ENCODE measurements around the gene SPINDOC. TPM values are rescaled to one million over a fixed set of nuclear protein-coding genes. Genes with fewer than 3 reads are reported as not detected.

The SPINDOC gene
- total RNA-seq, 1 donor from 2014 or later: 48.3 TPM

DNA sequence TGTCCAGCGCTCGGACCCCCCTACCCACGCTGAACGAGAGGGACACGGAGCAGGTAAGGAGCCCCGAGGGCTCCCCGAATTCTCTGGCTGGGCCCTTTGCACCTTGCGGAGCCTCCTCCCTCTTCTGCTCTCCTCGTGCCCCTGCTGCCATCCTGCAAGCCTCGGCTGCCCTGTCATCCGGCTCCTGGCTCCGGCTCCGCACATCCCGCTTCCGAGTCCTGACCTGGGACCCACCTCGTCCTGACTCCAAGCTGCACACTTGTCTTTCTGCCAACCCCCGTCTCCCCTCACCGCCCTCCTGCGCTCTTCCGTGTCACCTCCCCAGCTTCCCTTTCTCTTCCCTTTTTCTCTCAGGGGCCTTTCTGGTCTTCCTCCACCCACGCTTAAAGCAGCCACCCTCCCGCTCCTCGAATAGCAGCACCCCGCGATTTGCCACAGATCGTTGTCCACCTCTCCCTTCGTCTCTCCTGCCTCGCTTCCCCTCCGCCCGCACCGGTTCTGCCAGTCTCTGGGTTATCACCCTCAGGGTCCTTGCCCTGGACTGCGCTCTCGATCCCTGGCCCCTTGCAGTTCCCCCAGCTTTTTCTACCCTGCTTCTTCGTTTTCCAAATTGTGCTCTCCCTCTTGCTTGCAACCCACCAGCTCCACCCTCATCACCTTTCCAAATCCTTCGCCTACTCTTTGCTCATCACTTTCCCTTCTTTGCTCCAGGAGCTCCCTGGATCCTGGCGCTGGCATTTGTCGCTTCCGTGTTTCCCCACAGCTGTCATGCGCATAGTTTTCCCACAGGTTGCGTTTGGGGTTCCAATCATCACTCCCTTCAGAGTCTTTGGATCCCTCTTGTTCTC, 26.5 kb downstream of the SPINDOC start:
- H4K20me1 ChIP-seq (ENCODE audit: insufficient read depth, low read length): peaks cover 53% of the 10 kb centered on the region
- Mint-ChIP-seq H3K27ac (ENCODE audit: unreplicated experiment) (peak overlapping the region; percentile 85), H3K27me3 (ENCODE audit: low read depth, unreplicated experiment) (no peaks in the 10 kb centered on the region), H3K9me3 (ENCODE audit: unreplicated experiment) (no peaks in the 10 kb centered on the region), H3K4me1 (ENCODE audit: low read depth, unreplicated experiment) (peaks cover 27% of the 10 kb centered on the region), H3K36me3 (ENCODE audit: low read depth, unreplicated experiment) (peaks cover 9% of the 10 kb centered on the region), H3K4me3 (ENCODE audit: unreplicated experiment) (peak overlapping the region; percentile 91)
- H3K27me3 ChIP-seq (ENCODE audit: insufficient read depth, low read length): no peaks in the 10 kb centered on the region
- no peak for DNase-seq (ENCODE audit: low read depth)
- H3K79me2 ChIP-seq (ENCODE audit: insufficient read depth, low read length): peaks cover 54% of the 10 kb centered on the region
- no peaks in the 10 kb centered on the region for H3K9me3 ChIP-seq (ENCODE audit: insufficient read depth, low read depth, low read length)
- FAIRE-seq: no peak
- peak overlapping the region; percentile 94 for H3K4me2 ChIP-seq (ENCODE audit: low read length)
- peaks cover 31% of the 10 kb centered on the region for H3K4me1 ChIP-seq (ENCODE audit: insufficient read depth, low read length)
- TF ChIP-seq, protein P1, sequence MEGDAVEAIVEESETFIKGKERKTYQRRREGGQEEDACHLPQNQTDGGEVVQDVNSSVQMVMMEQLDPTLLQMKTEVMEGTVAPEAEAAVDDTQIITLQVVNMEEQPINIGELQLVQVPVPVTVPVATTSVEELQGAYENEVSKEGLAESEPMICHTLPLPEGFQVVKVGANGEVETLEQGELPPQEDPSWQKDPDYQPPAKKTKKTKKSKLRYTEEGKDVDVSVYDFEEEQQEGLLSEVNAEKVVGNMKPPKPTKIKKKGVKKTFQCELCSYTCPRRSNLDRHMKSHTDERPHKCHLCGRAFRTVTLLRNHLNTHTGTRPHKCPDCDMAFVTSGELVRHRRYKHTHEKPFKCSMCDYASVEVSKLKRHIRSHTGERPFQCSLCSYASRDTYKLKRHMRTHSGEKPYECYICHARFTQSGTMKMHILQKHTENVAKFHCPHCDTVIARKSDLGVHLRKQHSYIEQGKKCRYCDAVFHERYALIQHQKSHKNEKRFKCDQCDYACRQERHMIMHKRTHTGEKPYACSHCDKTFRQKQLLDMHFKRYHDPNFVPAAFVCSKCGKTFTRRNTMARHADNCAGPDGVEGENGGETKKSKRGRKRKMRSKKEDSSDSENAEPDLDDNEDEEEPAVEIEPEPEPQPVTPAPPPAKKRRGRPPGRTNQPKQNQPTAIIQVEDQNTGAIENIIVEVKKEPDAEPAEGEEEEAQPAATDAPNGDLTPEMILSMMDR (IDR thresholded peaks at IDR 0.05; ENCODE audit: insufficient read depth, low read depth, low read length): no peak
- no peak for TF ChIP-seq EZH2 (IDR thresholded peaks at IDR 0.05; ENCODE audit: insufficient read depth, low read length)
- H3K36me3 ChIP-seq (ENCODE audit: insufficient read depth, low read length): no peaks in the 10 kb centered on the region
- peak overlapping the region; percentile 84 for H3K4me3 ChIP-seq (ENCODE audit: insufficient read depth, low read depth, low read length)
- peak overlapping the region; percentile 98 for H3K9ac ChIP-seq (ENCODE audit: low read length)
- no peak overlapping the region for H2AFZ ChIP-seq (ENCODE audit: low read depth, low read length)
- peak overlapping the region; percentile 55 for H3K27ac ChIP-seq (ENCODE audit: low read depth, low read length)

DNA sequence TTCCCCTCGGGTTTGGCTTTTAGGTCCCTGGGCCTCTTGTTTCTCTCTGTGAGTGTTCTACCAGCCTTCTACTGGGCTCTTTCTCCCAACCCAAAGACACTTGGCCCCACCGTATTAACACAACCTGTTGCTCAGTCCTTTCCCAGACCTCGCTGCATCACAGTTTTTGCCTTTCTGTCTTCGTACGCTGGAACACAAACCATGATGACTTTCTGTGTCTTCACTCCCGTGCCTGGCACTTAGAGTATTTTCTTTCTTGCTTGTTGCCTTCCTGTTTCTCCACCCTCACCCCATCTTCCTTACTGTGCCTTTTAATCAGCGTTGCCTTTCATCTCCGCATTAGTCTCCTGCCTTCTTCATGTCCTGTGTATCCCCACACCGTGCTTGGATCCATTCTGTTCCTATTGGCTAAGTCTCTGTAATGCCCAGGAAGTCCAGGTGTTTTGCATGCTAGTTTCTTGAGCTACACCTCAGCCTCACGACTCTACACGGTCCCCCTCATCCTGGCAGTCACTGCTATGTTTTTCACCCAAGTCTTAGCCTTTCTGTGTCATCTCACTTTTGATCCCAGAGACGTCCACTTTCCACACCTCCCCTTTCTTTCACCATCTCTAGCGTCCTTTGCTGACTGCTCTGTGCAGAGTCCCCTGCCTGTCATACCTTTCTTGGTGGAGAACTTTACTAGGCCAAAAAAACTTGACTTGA, 27.3 kb downstream of the SPINDOC start:
- Histone ChIP-seq H3K9me3 (ENCODE audit: insufficient read depth, low read depth, low read length) (no peaks in the 10 kb centered on the region), H3K79me2 (ENCODE audit: insufficient read depth, low read length) (peaks cover 62% of the 10 kb centered on the region), H3K27me3 (ENCODE audit: insufficient read depth, low read length) (no peaks in the 10 kb centered on the region), H3K9ac (ENCODE audit: low read length) (peak overlapping the region; percentile 98), H3K36me3 (ENCODE audit: insufficient read depth, low read length) (no peaks in the 10 kb centered on the region), H3K4me3 (ENCODE audit: insufficient read depth, low read depth, low read length) (peak overlapping the region; percentile 84), H3K4me1 (ENCODE audit: insufficient read depth, low read length) (peaks cover 34% of the 10 kb centered on the region), H3K27ac (ENCODE audit: low read depth, low read length) (no peak overlapping the region), H2AFZ (ENCODE audit: low read depth, low read length) (no peak overlapping the region), H4K20me1 (ENCODE audit: insufficient read depth, low read length) (peaks cover 60% of the 10 kb centered on the region), H3K4me2 (ENCODE audit: low read length) (peak overlapping the region; percentile 94)
- H3K4me3 Mint-ChIP-seq (ENCODE audit: unreplicated experiment): peak overlapping the region; percentile 91
- DNase-seq (ENCODE audit: low read depth) (no peak), FAIRE-seq (no peak)
- no peaks in the 10 kb centered on the region for H3K9me3 Mint-ChIP-seq (ENCODE audit: unreplicated experiment)
- no peaks in the 10 kb centered on the region for H3K27me3 Mint-ChIP-seq (ENCODE audit: low read depth, unreplicated experiment)
- peaks cover 35% of the 10 kb centered on the region for H3K4me1 Mint-ChIP-seq (ENCODE audit: low read depth, unreplicated experiment)
- TF ChIP-seq, protein P1 (IDR thresholded peaks at IDR 0.05; ENCODE audit: insufficient read depth, low read depth, low read length): no peak
- TF ChIP-seq EZH2 (IDR thresholded peaks at IDR 0.05; ENCODE audit: insufficient read depth, low read length): no peak
- H3K36me3 Mint-ChIP-seq (ENCODE audit: low read depth, unreplicated experiment): peaks cover 9% of the 10 kb centered on the region
- peak overlapping the region; percentile 85 for H3K27ac Mint-ChIP-seq (ENCODE audit: unreplicated experiment)
